Measurements from ENCODE around the gene LPCAT1. TPM values are rescaled to one million over a fixed set of nuclear protein-coding genes. Genes with fewer than 3 reads are reported as not detected.

Gene LPCAT1
- total RNA-seq, 4 donors from 2014 or later = 7.7 to 44.8 (median 12.0) TPM

DNA sequence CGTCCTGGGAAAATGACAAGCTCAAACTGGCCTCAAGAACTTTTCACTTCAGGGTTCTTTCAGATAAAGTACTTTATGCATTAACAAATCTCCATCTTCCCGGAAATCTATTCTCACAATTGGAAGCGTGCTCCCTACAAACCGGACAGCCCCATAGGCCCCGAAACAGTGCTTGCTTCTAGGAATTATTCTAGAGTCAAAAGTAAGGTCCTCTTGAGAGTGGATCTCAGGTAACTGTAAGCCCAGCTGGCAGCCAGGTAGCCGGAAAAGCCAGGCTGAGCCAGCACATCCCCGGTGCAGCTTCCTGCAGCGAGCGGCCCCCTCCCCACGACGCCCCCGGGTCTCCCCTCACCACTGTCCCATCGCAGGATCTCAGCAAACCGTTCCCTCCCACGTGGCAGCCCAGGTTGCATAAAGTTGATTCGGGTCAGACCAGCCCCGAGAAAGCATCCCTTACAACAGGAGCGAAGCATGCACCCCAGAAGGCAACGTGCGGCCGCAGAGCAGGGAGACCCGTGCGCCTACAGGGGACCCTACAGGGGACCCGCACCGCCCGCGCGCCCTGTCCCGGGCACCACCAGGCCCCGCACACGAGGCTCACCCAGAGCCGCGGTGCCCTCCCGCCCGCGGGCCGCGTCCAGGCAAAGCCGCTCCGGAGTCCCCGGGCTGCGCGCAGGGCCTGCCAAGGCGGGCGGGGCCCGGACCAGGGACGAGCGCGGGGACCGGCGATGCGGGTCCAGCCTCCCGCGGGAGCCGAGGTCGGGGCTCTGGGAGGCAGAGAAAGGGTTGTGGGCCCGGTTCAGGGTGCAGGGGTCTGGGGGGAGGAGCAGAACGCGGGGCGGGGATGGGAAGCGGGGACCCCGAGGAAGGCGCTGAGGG is 920 bp downstream of the LPCAT1 start:
- intact Hi-C loops (cut with DNase I) = no loop called here
- Histone ChIP-seq H3K4me1 (peaks cover 18 to 32% (median 19%) of the 10 kb centered on the region in 3 donors), H3K4me3 (peak overlapping the region; percentile 64 to 94 (median 79)), H3K36me3 (peaks cover 0 to 31% (median 0%) of the 10 kb centered on the region in 3 donors), H3K27me3 (no peaks in the 10 kb centered on the region), H3K27ac (peak overlapping the region in 3 of 4 donors; percentile 88 to 96 (median 94)), H3K9me3 (no peaks in the 10 kb centered on the region)
- DNase-seq = no peak
- TF ChIP-seq POLR2A (IDR thresholded peaks at IDR 0.05) = no peak
- TF ChIP-seq, protein P1, sequence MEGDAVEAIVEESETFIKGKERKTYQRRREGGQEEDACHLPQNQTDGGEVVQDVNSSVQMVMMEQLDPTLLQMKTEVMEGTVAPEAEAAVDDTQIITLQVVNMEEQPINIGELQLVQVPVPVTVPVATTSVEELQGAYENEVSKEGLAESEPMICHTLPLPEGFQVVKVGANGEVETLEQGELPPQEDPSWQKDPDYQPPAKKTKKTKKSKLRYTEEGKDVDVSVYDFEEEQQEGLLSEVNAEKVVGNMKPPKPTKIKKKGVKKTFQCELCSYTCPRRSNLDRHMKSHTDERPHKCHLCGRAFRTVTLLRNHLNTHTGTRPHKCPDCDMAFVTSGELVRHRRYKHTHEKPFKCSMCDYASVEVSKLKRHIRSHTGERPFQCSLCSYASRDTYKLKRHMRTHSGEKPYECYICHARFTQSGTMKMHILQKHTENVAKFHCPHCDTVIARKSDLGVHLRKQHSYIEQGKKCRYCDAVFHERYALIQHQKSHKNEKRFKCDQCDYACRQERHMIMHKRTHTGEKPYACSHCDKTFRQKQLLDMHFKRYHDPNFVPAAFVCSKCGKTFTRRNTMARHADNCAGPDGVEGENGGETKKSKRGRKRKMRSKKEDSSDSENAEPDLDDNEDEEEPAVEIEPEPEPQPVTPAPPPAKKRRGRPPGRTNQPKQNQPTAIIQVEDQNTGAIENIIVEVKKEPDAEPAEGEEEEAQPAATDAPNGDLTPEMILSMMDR (IDR thresholded peaks at IDR 0.05) = no peak
- 11 to 13% methylated on average over 11 of the region's 63 CpGs for WGBS, 2 donors

DNA sequence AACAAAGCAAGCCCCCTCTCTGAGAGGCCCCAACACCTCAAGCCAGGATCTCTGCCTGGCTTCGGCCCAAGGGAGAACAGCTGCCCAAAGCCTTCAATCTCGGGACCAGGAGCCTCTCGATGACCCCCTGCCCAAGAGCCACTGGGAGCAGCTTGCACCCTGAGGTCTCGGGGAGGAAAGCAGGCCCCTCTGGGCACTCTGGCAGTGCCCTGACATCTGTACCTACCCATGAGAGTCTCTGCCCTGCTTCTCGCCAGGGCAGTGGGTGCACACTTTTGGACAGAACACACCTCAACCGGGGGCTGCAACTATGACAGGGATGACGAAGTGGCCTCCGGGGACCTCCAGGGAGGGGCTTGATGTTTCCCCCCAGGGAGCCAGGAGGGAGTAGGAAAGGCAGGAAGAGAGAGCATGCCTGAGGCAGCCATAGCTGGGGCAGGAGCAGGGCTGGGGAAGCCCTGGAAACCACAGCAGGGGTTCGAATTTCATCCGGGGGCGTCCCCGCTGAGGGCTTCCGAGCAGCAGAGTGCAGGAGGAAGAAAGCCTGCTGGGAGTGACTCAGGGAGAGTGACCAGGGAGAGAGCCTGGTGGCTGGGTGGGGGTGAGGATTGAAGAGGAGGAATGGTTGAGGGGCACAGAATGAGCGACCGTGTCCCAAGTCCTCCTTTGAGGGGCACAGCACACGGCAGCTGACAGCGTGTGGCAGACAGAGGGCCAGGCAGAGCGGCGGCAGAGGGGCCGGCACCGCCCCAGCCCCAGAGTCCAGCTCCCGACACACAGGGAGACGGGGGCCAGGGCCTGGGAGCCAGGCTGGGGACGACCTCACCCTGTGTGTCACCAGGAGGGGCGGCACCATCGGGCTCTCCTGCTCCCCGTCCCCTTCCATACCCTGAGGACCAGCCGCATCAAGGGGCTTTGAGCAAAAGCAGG is 1.8 kb downstream of the LPCAT1 start:
- Histone ChIP-seq H3K4me1 (peaks cover 19 to 38% (median 20%) of the 10 kb centered on the region in 3 donors), H3K36me3 (peaks cover 0 to 32% (median 0%) of the 10 kb centered on the region in 3 donors), H3K27me3 (no peaks in the 10 kb centered on the region), H3K9me3 (no peaks in the 10 kb centered on the region), H3K4me3 (peak overlapping the region; percentile 64 to 94 (median 79)), H3K27ac (no peak overlapping the region)
- TF ChIP-seq, protein P1 (IDR thresholded peaks at IDR 0.05) = no peak
- no peak for TF ChIP-seq POLR2A (IDR thresholded peaks at IDR 0.05)
- 52 to 76% methylated on average over 10 to 18 of the region's 28 CpGs for WGBS, 2 donors
- no peak for DNase-seq
- intact Hi-C loops (cut with DNase I) = no loop called here

DNA sequence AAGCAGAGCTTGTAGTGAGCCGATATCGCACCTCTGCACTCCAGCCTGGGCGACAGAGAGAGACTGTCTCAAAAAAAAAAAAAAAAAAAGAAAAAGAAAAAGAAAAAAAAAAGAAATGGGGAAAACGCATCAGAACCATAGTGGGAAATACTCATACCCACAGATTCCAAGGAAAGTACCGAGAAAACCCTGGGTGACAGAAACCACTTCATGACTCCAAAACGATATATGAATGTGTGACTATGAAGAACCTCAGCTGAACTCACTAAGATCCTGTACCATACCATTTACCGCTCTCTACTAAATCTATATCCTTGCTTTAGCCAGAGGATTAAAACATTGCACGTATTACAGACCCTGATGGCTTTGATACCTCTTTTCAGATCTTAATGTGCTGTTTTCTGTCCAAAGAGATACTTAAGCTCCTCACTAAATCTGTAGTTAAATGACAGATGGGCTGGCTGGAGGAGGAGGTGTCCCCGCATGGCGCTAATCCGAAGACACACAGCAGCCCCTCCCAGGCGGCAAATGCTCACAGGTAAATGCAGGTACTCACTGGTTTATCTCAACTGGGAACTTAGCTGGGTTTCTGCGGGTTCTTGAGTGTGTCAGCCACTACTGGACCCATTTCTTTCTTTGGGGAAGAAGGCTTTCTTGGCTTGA is 2.8 kb downstream of the LPCAT1 start:
- Histone ChIP-seq H3K9me3 (no peaks in the 10 kb centered on the region), H3K4me1 (peaks cover 19 to 46% (median 20%) of the 10 kb centered on the region in 3 donors), H3K4me3 (no peak overlapping the region), H3K27ac (no peak overlapping the region), H3K36me3 (peaks cover 0 to 32% (median 0%) of the 10 kb centered on the region in 3 donors), H3K27me3 (no peaks in the 10 kb centered on the region)
- TF ChIP-seq POLR2A (IDR thresholded peaks at IDR 0.05) = no peak
- TF ChIP-seq, protein P1 (IDR thresholded peaks at IDR 0.05) = no peak
- WGBS, 2 donors = 91 to 95% methylated on average over 13 of the region's 13 CpGs
- DNase-seq = no peak
- intact Hi-C loops (cut with DNase I) = no loop called here

DNA sequence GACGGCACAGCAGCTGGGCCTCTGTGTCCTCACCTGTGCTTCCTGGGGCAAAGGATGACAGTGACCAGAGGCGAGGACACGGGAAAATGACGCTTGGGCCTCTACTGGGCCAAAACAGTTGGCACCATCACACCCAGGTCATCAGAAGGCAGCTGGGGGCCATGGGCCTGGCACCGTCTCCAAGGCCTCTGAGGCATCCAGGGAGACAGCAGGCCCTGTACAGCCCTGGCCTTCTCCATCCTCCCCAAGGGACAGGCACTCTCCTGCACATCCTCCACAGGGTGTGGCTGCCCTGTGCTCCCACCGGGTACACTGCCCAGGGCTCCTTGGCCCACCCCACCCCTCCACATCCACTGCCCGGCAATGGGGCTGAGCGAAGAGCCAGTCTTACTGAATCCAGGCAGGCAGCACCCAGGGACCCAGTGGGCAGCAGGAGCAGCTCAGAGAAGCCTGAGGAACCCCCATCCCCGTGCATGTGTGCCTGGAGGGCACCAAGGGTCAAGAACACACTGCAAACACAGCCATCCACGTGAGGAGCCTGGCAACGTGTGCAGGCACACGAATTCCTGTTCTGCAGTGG is 4.0 kb downstream of the LPCAT1 start:
- WGBS, 2 donors = 51 to 86% methylated on average over 3 to 5 of the region's 12 CpGs
- intact Hi-C loops (cut with DNase I) = no loop called here

More for the DNA sequence above, 4.0 kb downstream of the LPCAT1 start:
- no peak for DNase-seq
- Histone ChIP-seq H3K27ac (no peak overlapping the region), H3K4me1 (peaks cover 19 to 44% (median 20%) of the 10 kb centered on the region in 3 donors), H3K9me3 (no peaks in the 10 kb centered on the region), H3K36me3 (peaks cover 0 to 32% (median 0%) of the 10 kb centered on the region in 3 donors), H3K4me3 (no peak overlapping the region), H3K27me3 (no peaks in the 10 kb centered on the region)
- TF ChIP-seq POLR2A (IDR thresholded peaks at IDR 0.05) = no peak
- TF ChIP-seq, protein P1 (IDR thresholded peaks at IDR 0.05) = no peak
